ENCODE results near the gene KIF3A. TPM values are rescaled to one million over a fixed set of nuclear protein-coding genes. Genes with fewer than 3 reads are reported as not detected.
A peak's percentile ranks its signal among the peaks of the same experiment; 100 is the strongest.

The KIF3A gene
- 4.4 and 4.6 TPM in 2 replicates for total RNA-seq (2014; rRNA removed; shearing (Covaris generic))

DNA sequence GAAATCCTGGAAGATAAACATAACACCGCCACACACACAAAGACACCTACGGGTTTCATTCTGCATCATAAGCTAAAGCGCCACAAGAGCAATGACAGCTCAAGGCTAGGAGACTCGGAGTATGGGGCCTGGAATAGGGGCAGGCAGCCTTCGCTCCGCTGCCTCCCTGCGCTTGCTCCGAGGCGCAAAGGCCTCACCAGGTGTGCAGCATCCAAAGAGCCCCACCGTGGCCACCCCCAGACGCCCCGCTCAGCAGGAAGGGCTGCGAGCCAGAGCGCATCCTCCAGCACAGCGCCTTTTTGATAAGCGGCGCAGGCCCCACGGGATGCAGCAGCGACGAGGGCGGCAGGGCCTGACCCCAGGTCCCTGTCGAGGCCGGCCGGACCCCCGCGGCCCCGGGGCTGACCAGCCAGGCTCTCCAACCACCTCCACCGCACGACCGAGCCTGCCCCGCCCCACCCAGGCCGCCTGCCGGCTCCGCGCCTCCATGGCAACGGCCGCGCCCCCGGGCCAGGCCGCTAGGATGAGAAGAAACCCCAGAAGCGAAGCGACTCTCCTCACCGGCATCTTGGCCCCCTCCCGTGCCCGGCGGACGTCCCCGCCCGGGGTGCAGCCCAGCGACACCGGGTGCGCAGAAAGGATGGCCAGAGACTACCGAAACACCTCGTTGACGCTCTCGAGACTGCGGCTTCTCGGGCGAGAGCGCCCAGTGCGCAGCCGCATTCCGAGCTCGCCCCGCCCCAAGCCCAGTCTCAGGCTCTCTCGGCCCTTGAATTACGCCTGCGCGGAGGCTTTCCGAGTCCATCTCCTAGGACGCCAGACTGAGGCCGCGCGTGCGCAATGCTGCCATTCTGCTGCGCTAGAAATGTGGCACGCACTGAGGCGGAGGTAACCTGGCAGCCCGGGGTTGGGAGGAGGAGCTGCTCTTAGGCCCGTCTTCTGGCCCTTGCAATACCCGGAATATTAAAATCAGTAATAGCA, at the start of gene KIF3A:
TSS of gene KIF3A (minus strand) at position 694 of the 981 bp plus-strand sequence. CDS start at position 567, 127 bp downstream.
- DNase-seq (ENCODE audit: low read depth), result peak; percentile 93

DNA sequence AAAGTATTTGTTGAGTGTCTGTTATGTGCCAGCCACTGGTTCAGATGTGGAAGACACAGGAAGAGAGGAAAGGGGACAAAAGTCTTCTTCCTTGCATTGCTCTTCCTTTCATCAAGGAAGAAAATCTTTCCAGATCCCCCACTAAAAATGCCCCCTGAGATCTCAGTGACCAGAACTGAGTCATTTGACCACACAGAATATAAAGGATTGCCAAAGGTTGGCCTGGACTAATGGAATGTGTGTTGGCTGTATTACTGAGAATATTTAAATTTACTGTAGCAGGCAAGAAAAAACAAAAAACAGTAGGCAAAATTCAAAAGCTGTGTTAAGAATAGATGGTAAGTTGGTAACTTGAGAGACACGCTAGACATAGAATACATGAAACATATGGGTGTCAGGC, 49.7 kb upstream of the KIF3A start:
- peak; percentile 47 for DNase-seq (ENCODE audit: low read depth)

DNA sequence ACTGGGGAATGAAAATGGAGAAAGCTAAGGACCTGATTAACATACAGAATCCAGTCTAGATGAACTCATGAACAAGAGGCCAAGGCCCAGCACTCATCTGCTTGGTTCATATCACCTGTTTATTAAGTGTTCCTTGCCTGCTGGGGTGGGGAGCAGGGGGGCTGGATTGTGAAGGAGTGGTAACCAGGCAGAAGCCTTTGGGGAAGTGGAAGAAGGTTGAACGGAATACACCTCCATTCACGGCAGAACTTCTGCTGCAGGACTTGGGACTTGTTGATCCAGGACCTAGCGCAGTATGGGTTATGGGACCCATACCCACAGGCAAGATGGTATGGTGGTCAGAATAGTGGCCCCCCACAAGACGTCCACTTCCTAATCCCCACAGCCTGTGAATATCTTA, 48.5 kb upstream of the KIF3A start:
- DNase-seq (ENCODE audit: low read depth), result no peak

DNA sequence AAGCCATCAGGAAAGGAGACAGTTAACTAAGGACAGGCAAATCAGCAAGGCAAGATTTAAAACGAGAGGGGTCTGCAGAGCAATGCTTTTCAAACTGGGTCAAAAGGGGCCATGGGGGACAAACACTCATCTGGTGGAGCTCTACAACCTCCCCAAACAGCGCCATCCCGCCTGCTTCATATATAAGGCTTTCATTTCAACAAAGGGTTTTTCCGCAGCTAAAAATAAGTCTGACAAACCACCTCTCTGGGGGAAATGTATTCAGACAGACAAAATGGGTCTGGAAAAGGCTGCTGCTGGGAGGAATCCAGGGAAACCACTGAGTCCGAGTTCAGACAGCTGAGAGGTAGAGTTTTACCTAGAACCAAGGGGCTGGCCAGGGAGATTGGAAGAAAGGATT, 48.0 kb upstream of the KIF3A start:
- DNase-seq (ENCODE audit: low read depth), result no peak

DNA sequence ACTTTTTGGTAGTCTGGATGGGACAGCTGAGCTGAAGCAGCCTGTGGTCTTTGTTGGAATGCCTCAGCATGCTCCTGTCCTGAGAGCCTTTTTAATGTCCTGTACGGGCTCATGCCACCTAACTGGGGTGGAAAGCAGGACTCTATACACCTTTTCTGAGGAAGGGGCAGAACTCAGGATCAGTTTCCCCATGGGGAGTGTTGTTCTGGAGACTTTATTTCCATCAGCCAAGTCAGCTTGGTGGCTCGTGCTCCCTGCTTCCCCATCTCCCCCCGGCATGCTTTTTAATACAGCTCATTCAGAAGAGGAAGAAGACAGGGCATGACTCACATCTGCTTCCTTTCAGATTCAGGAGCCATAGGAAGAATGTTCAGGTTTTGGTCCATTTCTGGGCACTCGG, 44.8 kb upstream of the KIF3A start:
- DNase-seq (ENCODE audit: low read depth), result peak; percentile 50

DNA sequence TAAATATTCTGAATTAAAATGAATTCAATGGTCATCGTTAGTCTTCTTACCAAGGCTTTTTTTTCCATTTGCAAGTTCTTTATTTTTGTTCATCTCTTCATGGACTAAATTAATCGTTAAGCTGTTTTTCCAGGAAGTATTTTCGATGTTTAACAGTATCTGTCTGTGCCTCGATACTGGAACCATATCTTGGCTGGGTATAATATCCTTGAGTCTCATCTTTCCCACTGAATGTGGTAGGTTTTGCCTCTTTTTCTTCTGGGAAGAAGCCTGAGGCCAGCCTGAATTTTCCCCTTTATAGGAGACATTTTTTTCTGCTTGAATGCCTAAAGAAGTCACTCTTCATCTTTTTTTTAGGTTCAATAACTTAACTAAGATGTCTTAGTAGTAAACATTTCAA, 43.7 kb upstream of the KIF3A start:
- DNase-seq (ENCODE audit: low read depth), result no peak

DNA sequence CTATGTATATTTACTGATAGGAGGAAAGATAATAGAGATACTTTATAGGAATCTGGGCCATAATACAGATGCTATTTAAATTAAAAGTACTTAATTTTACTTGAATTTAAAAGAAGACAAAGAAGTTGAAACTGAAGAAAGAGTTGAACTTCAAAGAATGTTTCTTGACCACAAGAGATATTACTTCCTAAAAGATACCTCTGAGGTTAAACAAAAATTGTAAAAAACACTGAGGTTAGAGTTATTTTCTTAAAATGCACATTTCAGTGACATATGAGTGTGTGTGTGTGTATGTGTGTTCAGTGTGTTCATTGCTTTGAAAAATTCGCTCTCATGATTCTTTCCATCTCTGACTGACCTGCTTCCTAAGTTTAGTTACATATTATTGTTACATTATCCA, 43.2 kb upstream of the KIF3A start:
- DNase-seq (ENCODE audit: low read depth), result no peak

DNA sequence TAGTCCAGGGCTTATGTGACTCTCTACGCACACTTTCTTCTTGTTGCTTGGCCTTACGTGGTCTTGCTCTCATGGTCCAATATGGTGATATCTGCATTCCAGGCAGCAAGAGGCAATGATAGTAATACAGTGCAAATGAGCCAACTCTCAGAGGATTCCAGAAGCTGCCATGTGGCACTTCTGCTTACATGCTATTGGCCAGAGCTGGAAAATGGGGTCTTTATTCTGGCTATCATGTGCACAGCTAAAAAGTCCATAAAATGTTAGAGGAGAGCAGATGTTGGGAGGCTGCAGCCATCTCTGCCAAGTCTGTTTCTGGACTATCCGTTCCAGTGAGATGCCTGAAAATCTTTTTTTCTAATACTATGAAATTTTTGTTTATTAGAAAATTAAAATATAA, 42.6 kb upstream of the KIF3A start:
- DNase-seq (ENCODE audit: low read depth), result no peak

DNA sequence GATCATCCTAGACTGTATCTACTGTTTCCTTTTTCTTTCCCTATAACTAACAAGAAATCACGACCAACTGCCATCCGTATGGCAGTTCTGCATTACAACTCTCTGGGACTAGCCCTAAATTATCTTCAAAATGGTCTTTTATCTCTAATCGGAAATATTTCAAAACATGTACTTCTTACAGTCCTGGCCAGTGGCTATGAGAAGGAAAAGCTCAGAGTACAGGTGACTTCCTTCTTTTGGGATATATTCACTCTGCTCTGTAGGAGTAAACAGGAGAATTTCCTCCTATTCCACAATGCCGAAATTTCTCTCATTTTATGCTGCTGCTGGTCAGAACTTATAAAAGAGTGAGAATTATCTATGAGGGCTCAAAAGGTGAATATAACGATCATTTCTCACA, 41.5 kb upstream of the KIF3A start:
- no peak for DNase-seq (ENCODE audit: low read depth)

DNA sequence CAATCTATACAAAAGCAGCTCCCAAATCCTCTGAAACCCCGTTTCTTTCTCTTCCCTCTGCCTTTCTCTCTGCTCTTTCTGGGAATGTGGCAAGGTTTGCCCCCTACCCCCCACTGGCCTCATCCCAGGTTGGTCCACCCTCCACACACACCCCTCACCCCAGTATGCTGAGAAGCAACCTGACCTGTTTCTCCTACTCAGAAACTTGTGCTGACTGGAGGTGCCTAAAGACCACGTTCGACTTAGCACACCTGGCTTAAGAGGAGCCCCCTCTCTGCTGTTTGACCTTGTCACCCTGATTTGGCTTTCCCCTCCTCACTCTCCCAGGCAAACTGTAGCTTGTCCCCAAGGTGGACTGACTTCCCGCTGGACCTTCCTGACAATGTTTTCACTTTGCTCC, 40.8 kb upstream of the KIF3A start:
- DNase-seq (ENCODE audit: low read depth), result no peak

DNA sequence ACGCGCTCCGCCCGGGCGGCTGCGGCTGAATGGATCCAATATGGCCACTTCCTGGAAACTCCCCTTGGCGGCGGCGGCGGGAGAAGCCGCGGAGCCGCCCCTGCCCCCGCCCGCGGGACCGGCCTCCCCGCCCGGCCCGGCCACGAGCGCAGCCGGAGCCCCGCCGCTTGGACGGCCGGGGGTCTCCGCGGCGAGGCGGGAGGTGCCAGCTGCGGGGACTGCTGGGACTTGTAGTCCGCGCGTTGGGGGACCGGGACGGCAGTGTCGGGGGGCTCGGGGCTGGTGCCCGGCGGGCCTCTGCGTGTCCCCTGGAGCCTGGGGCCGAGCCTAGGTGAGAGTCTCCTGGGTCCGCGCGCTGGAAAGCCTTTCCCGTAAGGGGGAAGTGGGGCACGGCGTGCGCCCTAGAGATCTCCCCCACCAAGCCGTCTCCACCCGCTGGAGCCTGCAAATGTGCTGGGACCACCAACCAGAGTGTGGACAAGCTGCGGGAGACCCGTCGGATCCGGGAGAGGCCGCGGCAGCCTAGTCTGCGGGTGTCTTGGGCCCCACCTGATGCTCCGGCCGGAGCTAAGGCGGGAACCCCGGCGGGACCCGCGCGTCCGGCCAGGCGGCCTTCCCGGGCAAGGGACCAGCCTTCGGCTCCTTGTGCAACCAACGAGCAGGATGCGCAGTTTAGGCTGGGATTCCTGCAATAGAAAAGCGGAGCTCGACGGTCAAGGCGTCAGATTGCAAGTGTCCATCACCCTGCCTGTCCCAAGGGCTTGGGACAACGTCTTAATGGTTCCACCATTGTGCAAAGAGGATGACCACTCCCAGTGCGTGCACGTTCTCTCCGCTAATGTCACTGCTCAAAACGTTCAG, 40.1 kb upstream of the KIF3A start, which contains the start of gene SEPTIN8:
TSS of gene SEPTIN8 (minus strand) at position 31 of the 861 bp plus-strand sequence. CDS start 102 bp downstream, outside the sequence.
- peak; percentile 51 for DNase-seq (ENCODE audit: low read depth)

DNA sequence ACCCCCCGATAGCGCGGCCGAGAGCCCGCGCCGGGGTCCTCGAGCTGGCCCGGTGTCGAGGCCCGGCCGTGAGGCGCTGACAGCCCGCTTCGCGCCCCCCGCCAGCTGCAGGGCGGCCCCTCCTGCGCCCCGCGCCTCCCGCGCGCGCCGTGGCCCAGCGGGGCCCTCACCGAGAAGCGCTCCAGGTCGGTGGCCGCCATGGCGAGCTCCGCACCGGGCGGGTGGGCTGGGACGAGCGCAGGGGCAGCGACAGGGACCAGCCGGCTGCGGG, 39.5 kb upstream of the KIF3A start:
- DNase-seq (ENCODE audit: low read depth), result no peak

DNA sequence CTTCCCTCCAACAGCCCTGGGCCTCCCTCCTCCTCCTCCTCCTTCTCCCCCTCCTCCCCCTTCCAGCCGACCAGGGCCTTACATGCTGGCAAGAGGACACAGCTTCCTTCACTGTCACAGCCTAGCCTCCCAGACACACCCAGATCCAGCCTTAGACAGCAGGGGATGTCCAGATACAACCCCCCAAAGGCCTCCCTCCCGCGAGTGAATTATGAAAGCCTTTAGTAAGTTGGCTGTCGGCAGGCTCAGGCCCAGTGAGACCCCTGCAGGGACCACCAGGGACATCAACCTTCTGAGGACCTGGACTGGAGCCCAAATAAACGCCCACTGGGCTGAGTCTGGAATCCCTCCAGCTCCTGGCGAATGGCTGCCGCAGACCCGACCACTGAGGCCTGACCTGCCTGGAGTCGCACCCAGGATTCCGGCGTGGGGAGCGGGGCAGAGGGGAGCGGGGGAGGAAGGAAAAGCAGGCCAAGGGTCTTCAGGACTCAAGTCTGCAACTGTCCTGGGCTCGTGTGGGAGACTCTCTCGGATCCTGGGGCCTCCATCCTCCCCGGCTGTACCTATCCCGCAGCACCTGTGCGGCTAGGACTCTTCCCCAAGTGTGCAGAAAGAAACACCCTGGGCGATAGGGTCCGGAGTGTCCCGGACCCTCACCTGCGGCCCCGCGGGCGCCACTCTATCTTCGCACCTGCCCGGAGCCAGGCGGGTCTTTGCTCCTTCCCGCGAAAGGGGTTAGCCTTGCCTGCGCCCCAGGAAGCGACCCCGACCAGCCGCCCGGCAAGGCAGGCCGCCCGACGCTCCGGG, 39.0 kb upstream of the KIF3A start:
- peak; percentile 29 for DNase-seq (ENCODE audit: low read depth)

DNA sequence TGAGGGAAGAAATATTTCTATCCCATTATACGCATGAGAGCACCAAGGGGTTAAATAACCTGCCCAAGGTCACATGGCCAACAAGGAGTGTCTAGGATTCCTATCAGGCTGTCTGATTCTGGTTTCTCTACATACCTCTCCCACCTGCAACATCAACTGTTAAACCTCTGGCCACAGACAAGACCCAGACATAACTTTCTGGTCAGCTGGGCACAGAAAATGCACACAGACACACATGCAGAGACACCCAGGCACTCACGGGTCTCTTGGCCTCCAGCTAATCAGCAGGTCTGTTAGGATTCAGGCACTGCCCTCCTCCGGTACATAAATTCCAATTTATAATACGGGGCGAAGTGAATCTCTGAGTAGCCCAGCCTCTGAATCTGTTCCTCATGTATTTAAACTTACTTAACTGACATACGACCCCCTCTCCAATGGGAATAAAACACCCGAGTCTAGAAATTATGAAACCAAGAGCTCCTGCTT, 38.2 kb upstream of the KIF3A start:
- DNase-seq (ENCODE audit: low read depth), result no peak

DNA sequence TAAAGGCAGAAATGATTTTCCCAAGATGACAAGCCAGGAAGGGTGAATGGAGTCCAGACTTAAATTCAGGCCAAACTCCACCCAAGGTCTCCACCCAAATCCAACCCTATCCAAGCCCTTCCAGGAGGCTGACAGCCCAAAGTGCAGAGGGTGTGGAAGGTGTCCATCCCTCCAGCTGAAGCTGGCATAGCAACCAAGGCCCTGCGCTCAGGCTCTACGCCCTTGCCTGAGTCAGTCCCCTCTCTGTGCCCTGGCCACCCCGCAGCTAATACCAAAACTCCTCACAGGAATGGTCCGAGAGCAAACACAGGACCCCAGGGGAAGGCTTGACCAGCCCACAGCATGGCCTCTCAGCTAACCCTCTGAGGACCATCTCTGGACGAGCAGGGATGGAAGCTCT, 37.5 kb upstream of the KIF3A start:
- no peak for DNase-seq (ENCODE audit: low read depth)

DNA sequence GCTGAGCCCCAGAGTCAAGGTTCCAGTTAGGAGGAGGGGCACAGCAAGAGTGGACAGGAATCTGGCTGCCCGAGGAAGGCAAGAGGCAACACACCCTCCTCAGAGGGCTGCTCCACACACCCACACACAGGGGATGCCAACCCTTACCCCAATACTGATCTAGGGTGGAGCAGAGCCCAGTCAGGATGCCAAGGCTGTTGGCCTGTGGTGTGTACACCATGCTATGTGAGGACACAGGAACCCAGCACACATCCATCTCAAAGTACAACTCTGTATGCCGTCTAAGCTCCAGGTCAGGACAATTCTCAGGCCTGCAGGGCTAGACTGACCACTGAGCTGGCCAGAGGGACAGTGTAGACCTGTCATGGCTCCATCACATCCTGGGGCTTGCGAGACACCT, 37.1 kb upstream of the KIF3A start:
- DNase-seq (ENCODE audit: low read depth), result no peak

DNA sequence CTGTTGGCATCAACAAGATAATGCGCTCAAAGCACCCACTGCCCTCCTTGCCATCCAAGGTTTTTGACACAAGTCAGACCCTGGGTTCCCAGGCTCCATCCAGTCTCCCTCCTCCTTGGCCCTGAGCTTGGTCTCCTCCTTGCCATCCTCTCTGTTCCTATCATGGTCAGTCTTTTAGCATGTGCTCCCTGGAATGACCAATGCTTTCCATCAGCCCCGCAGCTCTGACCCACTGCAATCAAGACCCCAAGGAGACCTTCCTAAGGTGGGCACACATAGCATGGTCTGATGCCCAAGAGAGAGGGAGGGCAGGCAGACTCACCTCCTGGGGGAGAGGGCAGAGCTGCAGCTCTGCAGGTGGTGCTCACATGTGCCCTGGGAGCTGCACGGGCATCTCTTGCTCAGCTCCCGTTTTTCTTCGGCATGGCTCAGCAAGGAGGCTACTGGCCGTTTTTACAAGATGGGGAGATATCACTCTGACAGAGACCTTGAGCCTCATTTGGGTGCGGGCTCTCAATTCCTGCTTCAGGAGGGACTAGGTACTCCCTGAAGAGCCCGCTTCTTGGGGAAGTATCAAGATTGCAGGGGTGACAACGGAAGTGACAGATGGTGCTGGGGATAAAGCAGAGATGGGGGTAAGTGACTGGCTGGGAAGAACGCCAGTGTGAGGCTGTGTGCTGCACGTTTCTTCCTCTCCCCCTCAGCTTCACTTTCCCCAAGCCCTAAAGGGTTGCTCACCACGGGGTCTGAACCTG, 36.4 kb upstream of the KIF3A start:
- DNase-seq (ENCODE audit: low read depth), result no peak

DNA sequence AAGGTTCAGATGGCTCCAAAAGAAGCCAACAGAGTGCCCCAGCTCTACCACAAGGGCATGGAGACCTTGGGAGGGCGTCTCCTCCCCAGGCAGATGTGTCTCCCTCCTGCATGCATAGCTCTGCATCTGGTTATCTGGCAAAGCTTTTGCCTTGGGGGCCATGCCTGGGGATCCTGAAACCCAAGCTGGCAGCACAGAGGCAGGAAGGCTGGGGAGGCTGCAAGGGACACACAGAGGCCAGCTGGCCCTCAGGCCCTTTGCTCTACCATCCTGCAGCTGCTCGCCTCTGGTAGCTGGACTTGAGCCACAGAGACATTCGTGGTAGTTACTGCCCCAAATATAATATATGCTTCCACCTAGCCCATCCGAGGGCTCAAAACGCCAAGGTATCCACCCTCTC, 35.8 kb upstream of the KIF3A start:
- peak; percentile 30 for DNase-seq (ENCODE audit: low read depth)

DNA sequence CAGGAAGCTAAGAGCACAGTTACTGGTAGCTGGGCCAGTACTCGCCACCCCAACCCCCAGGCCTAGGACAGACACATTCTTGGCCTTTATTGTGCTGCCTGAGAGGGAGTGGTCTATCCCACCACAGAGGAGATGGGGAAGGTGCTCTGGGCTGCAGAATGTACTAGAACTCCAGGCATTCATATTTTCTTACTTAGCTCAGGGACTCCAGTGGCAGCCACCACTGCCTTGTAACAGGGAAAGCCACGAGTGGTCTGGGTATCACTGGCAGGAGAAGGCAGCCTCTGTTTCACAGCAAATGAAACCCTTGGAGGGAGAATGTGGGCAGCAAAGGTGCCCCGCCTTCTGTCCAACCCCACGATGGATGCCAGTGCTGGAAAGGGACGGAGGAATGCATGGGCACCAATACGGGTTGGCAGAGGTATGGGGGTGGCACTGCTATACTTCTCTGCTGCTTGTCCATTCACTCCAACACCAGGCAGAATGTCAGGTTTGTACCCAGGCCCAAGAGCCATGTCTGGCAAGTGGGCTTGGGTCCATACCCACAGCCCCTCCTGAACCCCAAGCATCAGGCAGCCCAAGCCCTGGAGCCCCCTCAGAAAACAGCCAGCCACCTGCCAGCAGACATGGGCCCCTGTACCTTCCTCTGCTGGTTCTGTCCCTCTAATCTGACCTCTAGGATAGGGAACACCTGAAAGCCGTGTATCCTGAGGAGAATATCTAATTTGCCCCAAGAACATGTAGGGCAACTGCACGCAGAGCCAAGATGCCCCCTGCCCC, 35.1 kb upstream of the KIF3A start:
- no peak for DNase-seq (ENCODE audit: low read depth)

DNA sequence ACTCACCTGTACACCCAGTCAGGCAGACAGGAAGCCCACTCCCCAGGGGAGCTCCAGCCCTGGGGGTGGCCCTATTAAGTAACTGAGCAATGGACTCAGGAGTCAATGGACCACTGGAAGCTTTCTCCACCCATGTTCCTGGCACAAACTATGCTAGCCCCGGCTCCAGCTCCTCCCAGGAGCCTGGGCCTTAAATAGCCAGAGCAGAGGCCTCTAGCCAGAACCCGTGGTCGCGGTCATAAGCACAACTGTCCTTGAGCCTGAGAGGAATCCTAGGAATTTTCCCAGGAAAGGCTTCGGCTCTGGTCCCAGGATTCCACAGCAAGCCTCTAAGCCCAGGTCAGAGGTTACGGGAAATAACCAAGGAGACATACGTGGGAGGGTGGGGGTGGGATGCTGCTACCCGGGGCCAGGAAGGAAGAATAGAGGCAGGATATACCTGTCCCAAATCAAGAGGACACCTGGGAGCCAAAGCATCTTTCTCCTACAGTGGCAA, 34.2 kb upstream of the KIF3A start:
- DNase-seq (ENCODE audit: low read depth), result peak; percentile 41

Measured in RPMI7951 (cell line).